ENCODE results near the gene SPEF2.

Gene SPEF2

DNA sequence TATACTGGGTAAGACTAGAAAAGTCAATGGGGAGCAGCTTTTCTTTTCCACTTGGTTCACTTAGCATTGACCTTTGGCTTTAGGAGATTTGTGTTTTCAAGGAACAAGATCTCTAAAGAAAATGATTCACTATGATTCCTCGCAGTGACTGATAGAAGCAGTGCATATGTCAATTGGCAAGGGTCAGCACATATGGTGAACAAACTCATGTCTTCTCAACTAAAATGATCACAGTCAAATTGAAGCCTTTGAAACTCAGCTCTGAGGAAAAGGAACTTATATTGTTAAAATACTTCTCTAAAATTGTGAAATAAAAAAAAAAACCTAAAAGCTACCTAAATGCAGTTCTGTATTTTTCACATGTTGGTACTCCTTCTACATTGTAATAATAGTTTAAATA is 195.9 kb downstream of the SPEF2 start:
- H3K4me3 Mint-ChIP-seq, result no peak overlapping the region
- TF ChIP-seq, protein P1, sequence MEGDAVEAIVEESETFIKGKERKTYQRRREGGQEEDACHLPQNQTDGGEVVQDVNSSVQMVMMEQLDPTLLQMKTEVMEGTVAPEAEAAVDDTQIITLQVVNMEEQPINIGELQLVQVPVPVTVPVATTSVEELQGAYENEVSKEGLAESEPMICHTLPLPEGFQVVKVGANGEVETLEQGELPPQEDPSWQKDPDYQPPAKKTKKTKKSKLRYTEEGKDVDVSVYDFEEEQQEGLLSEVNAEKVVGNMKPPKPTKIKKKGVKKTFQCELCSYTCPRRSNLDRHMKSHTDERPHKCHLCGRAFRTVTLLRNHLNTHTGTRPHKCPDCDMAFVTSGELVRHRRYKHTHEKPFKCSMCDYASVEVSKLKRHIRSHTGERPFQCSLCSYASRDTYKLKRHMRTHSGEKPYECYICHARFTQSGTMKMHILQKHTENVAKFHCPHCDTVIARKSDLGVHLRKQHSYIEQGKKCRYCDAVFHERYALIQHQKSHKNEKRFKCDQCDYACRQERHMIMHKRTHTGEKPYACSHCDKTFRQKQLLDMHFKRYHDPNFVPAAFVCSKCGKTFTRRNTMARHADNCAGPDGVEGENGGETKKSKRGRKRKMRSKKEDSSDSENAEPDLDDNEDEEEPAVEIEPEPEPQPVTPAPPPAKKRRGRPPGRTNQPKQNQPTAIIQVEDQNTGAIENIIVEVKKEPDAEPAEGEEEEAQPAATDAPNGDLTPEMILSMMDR (IDR thresholded peaks at IDR 0.05; ENCODE audit: unreplicated experiment in 3 of 3), result no peak
- H3K27me3 Mint-ChIP-seq (ENCODE audit: low read depth), result no peaks in the 10 kb centered on the region
- H3K9me3 Mint-ChIP-seq, result no peaks in the 10 kb centered on the region
- H3K27ac Mint-ChIP-seq, result no peak overlapping the region
- H3K36me3 Mint-ChIP-seq (ENCODE audit: low read depth), result no peaks in the 10 kb centered on the region
- no peaks in the 10 kb centered on the region for H3K4me1 Mint-ChIP-seq

DNA sequence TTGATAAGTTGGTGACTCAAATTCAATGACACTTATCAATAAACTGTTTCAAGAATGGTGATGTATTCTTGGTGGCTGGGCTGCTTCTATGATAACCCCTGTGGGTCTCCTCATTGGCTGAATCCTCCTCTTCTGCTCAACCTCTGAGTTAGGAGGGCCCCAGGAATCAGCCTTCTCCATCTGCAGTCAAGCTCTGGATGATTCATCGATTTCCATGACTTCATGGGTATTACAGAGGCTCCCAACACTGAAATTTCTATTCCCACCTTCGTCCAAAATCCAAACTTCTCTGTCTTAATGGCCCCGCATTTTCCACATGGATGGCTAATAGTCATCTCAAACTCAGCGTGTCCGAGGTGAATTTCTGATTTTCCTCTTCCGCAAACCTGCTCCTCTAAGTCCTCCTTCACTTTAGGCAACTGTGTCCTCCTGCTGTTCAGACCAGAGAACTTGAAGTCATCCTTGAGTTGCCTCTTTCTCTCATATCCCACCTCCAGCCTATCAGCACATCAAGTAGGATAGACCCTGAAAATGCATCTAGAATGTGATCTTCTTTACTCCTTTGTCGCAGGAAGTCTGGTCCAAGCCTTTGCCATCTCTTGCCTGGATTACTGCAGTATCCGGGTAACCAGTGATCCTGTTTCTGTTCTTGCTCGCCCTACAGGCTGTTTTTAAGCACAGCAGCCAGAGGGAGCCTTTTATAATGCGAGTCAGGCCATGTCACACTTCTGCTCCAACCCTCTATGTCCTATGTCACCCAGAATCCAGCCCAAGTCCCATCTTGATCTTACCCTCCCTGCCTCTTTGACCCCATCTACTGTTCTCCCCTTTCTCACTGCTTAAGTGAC is 197.7 kb downstream of the SPEF2 start:
- H3K27ac Mint-ChIP-seq, result no peak overlapping the region
- no peaks in the 10 kb centered on the region for H3K4me1 Mint-ChIP-seq
- no peak overlapping the region for H3K4me3 Mint-ChIP-seq
- no peaks in the 10 kb centered on the region for H3K27me3 Mint-ChIP-seq (ENCODE audit: low read depth)
- H3K9me3 Mint-ChIP-seq, result no peaks in the 10 kb centered on the region
- no peaks in the 10 kb centered on the region for H3K36me3 Mint-ChIP-seq (ENCODE audit: low read depth)
- TF ChIP-seq, protein P1 (IDR thresholded peaks at IDR 0.05; ENCODE audit: unreplicated experiment in 3 of 3), result peak in 2 of 3 experiments; percentile 16 to 17

DNA sequence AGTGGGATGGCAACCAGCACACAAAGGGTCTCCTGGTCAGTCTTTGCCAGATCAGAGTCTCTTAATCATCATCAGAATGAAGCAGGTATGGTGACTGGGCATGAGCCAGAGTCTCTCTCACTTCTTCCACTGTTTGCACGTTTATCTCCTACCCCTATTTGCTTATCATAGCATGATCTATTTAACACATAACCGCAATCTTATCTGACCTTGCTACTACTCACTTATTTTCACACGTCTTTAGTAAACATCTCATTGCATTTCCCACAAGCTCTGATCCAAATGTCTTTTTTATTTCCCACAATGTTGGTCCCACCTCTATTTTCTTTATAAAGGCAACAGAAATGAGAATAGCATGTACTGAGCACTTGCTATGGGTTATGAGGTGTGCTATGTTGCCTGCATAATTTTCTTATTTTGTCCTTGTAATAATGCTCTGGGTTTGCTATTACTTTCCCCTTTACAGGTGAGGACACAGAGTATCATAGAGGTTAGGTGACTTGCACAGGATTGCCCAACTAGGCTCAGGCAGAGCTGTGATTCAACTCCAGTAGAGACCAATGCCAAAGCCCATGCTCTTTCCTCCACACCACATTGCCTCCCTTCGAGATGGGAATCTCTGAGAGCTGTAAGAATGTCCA is 199.3 kb downstream of the SPEF2 start:
- Mint-ChIP-seq H3K4me1 (no peaks in the 10 kb centered on the region), H3K27me3 (ENCODE audit: low read depth) (no peaks in the 10 kb centered on the region), H3K4me3 (no peak overlapping the region), H3K36me3 (ENCODE audit: low read depth) (no peaks in the 10 kb centered on the region), H3K27ac (no peak overlapping the region), H3K9me3 (no peaks in the 10 kb centered on the region)
- TF ChIP-seq, protein P1 (IDR thresholded peaks at IDR 0.05; ENCODE audit: unreplicated experiment in 3 of 3), result no peak

DNA sequence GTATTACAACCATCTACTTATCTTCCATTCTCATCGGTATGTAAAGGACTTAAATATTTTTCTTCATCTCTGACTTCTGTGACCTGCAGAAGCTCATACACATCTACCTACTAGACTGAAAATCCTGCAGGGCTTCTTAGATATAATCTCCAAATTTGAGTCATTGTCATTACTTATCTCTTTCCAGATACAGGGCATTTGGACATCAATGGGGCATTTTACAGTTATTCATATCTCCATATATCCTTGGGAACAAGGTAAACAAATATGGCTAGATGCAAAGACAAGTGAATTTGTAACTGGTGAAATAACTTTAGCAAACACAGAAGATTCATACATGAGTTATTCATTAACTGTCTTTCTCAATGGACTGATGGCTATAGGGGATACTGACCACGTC is 201.4 kb downstream of the SPEF2 start:
- Mint-ChIP-seq H3K4me3 (no peak overlapping the region), H3K4me1 (no peaks in the 10 kb centered on the region), H3K36me3 (ENCODE audit: low read depth) (no peaks in the 10 kb centered on the region), H3K27me3 (ENCODE audit: low read depth) (peaks cover 4% of the 10 kb centered on the region), H3K27ac (no peak overlapping the region), H3K9me3 (no peaks in the 10 kb centered on the region)
- TF ChIP-seq, protein P1 (IDR thresholded peaks at IDR 0.05; ENCODE audit: unreplicated experiment in 3 of 3), result no peak

DNA sequence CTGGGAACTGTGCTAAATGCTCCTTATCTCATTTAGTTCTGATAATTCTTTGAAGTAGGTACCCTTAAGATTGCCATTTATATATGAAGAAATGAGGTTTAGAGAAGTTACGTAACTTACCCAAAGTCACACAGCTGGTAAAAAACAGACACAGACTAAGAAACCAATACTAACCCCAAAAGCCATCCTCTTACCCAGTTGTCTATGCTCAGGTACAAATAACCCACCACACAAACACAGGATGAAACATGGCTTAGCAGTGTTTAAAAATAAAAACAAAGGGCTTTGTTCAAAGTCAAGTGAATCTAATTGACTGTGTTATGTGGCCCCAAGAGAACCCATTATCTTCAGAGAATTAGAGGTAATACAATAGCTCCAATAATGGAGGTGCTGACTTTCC is 202.0 kb downstream of the SPEF2 start:
- no peak overlapping the region for H3K27ac Mint-ChIP-seq
- H3K9me3 Mint-ChIP-seq, result no peaks in the 10 kb centered on the region
- H3K27me3 Mint-ChIP-seq (ENCODE audit: low read depth), result peaks cover 4% of the 10 kb centered on the region
- H3K4me3 Mint-ChIP-seq, result no peak overlapping the region
- no peaks in the 10 kb centered on the region for H3K4me1 Mint-ChIP-seq
- H3K36me3 Mint-ChIP-seq (ENCODE audit: low read depth), result no peaks in the 10 kb centered on the region
- TF ChIP-seq, protein P1 (IDR thresholded peaks at IDR 0.05; ENCODE audit: unreplicated experiment in 3 of 3), result no peak
